ENCODE data around the gene PCDHGB2. TPM values are rescaled to one million over a fixed set of nuclear protein-coding genes. Genes with fewer than 3 reads are reported as not detected.

Gene PCDHGB2
- polyA plus RNA-seq, 1 donor from 2014 or later, result 0.43 TPM

DNA sequence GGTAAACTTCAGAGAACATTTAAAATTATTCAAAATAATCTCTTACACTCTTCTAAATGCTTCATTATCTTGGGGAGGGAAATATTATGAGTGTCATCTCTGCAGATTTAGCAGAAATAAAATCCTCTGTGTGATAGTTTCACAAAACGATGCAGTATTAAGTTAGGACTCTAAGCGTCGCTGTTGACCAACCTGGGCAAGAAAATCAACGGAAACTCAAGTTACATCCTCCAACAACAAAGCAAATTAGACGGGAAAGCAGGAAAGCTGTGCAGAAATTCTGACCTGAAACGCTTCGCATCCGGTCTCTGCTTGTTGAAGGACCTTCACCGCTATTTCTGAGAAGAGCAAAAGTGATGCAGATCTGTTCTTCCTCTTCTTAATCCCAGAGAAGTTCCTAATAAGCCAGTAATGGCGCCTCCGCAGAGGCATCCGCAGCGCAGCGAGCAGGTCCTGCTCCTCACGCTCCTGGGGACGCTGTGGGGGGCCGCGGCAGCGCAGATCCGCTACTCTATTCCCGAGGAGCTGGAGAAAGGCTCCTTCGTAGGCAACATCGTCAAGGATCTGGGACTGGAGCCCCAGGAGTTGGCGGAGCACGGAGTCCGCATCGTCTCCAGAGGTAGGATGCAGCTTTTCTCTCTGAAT, 14.0 kb downstream of the PCDHGB2 start, which contains the start of gene PCDHGA6:
TSS of gene PCDHGA6 (plus strand) at position 219 of the 645 bp plus-strand sequence. CDS start at position 412, 193 bp downstream.
- Histone ChIP-seq H3K36me3 (ENCODE audit: insufficient read depth, low read length) (no peaks in the 10 kb centered on the region), H3K4me3 (ENCODE audit: low read length) (no peak within 1 kb of the TSS), H3K9me3 (ENCODE audit: low read length) (peaks cover 35% of the 10 kb centered on the region), H3K79me2 (replicated peaks; ENCODE audit: insufficient read depth, low read length) (no peaks in the 10 kb centered on the region), H2AFZ (ENCODE audit: low read depth, low read length) (no peak within 1 kb of the TSS), H3K4me2 (ENCODE audit: low read length) (no peak within 1 kb of the TSS), H3K27me3 (ENCODE audit: insufficient read depth, low read depth, low read length) (no peaks in the 10 kb centered on the region), H4K20me1 (ENCODE audit: insufficient read depth) (no peaks in the 10 kb centered on the region), H3K9me2 (ENCODE audit: insufficient read depth, low read length) (no peaks in the 10 kb centered on the region), H3F3A (ENCODE audit: insufficient read depth, low read length, poor library complexity, severe bottlenecking) (no peaks in the 10 kb centered on the region), H3K27ac (ENCODE audit: low read length) (no peak within 1 kb of the TSS), H3K9ac (ENCODE audit: low read length) (no peak within 1 kb of the TSS)
- TF ChIP-seq RAD21 (conservative IDR thresholded peaks at IDR 0.05) (no peak), MXI1 (conservative IDR thresholded peaks at IDR 0.05; ENCODE audit: poor library complexity, severe bottlenecking) (no peak), EP300 (conservative IDR thresholded peaks at IDR 0.05; ENCODE audit: poor library complexity, severe bottlenecking) (no peak), EZH2 (IDR thresholded peaks at IDR 0.05; ENCODE audit: borderline replicate concordance, insufficient read depth, low read length, poor library complexity, severe bottlenecking) (no peak), POLR2AphosphoS5 (IDR thresholded peaks at IDR 0.05) (no peak), SMC3 (conservative IDR thresholded peaks at IDR 0.05; ENCODE audit: poor library complexity) (no peak), TAF1 (IDR thresholded peaks at IDR 0.05; ENCODE audit: low read depth) (no peak)
- TF ChIP-seq, protein P1, sequence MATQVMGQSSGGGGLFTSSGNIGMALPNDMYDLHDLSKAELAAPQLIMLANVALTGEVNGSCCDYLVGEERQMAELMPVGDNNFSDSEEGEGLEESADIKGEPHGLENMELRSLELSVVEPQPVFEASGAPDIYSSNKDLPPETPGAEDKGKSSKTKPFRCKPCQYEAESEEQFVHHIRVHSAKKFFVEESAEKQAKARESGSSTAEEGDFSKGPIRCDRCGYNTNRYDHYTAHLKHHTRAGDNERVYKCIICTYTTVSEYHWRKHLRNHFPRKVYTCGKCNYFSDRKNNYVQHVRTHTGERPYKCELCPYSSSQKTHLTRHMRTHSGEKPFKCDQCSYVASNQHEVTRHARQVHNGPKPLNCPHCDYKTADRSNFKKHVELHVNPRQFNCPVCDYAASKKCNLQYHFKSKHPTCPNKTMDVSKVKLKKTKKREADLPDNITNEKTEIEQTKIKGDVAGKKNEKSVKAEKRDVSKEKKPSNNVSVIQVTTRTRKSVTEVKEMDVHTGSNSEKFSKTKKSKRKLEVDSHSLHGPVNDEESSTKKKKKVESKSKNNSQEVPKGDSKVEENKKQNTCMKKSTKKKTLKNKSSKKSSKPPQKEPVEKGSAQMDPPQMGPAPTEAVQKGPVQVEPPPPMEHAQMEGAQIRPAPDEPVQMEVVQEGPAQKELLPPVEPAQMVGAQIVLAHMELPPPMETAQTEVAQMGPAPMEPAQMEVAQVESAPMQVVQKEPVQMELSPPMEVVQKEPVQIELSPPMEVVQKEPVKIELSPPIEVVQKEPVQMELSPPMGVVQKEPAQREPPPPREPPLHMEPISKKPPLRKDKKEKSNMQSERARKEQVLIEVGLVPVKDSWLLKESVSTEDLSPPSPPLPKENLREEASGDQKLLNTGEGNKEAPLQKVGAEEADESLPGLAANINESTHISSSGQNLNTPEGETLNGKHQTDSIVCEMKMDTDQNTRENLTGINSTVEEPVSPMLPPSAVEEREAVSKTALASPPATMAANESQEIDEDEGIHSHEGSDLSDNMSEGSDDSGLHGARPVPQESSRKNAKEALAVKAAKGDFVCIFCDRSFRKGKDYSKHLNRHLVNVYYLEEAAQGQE (IDR thresholded peaks at IDR 0.05; ENCODE audit: borderline replicate concordance), result no peak
- TF ChIP-seq, protein P2, sequence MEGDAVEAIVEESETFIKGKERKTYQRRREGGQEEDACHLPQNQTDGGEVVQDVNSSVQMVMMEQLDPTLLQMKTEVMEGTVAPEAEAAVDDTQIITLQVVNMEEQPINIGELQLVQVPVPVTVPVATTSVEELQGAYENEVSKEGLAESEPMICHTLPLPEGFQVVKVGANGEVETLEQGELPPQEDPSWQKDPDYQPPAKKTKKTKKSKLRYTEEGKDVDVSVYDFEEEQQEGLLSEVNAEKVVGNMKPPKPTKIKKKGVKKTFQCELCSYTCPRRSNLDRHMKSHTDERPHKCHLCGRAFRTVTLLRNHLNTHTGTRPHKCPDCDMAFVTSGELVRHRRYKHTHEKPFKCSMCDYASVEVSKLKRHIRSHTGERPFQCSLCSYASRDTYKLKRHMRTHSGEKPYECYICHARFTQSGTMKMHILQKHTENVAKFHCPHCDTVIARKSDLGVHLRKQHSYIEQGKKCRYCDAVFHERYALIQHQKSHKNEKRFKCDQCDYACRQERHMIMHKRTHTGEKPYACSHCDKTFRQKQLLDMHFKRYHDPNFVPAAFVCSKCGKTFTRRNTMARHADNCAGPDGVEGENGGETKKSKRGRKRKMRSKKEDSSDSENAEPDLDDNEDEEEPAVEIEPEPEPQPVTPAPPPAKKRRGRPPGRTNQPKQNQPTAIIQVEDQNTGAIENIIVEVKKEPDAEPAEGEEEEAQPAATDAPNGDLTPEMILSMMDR (IDR thresholded peaks at IDR 0.05; ENCODE audit: poor library complexity, severe bottlenecking), result no peak

DNA sequence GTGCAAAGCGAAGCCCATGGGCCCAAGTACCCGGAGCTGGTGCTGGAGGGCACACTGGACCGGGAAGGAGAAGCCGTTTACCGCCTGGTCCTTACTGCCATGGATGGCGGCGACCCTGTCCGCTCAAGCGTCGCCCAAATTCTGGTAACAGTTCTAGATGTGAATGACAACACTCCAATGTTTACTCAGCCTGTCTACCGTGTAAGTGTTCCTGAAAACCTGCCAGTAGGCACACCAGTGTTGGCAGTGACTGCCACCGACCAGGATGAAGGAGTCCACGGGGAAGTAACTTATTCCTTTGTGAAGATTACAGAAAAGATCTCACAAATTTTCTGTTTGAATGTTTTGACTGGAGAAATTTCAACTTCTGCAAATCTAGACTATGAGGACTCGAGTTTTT, 14.8 kb downstream of the PCDHGB2 start:
- Histone ChIP-seq H3K27me3 (ENCODE audit: insufficient read depth, low read depth, low read length) (no peaks in the 10 kb centered on the region), H3K79me2 (replicated peaks; ENCODE audit: insufficient read depth, low read length) (no peaks in the 10 kb centered on the region), H3K27ac (ENCODE audit: low read length) (no peak overlapping the region), H2AFZ (ENCODE audit: low read depth, low read length) (no peak overlapping the region), H3K9me3 (ENCODE audit: low read length) (peaks cover 35% of the 10 kb centered on the region), H3K4me3 (ENCODE audit: low read length) (no peak overlapping the region), H3K36me3 (ENCODE audit: insufficient read depth, low read length) (no peaks in the 10 kb centered on the region), H4K20me1 (ENCODE audit: insufficient read depth) (no peaks in the 10 kb centered on the region), H3K9ac (ENCODE audit: low read length) (no peak overlapping the region), H3F3A (ENCODE audit: insufficient read depth, low read length, poor library complexity, severe bottlenecking) (no peaks in the 10 kb centered on the region), H3K4me2 (ENCODE audit: low read length) (no peak overlapping the region), H3K9me2 (ENCODE audit: insufficient read depth, low read length) (no peaks in the 10 kb centered on the region)
- TF ChIP-seq, protein P1 (IDR thresholded peaks at IDR 0.05; ENCODE audit: borderline replicate concordance), result no peak
- no peak for TF ChIP-seq EZH2 (IDR thresholded peaks at IDR 0.05; ENCODE audit: borderline replicate concordance, insufficient read depth, low read length, poor library complexity, severe bottlenecking)
- no peak for TF ChIP-seq TAF1 (IDR thresholded peaks at IDR 0.05; ENCODE audit: low read depth)
- TF ChIP-seq MXI1 (conservative IDR thresholded peaks at IDR 0.05; ENCODE audit: poor library complexity, severe bottlenecking), result no peak
- TF ChIP-seq, protein P2 (IDR thresholded peaks at IDR 0.05; ENCODE audit: poor library complexity, severe bottlenecking), result no peak
- TF ChIP-seq EP300 (conservative IDR thresholded peaks at IDR 0.05; ENCODE audit: poor library complexity, severe bottlenecking), result no peak
- TF ChIP-seq POLR2AphosphoS5 (IDR thresholded peaks at IDR 0.05), result no peak
- no peak for TF ChIP-seq SMC3 (conservative IDR thresholded peaks at IDR 0.05; ENCODE audit: poor library complexity)
- TF ChIP-seq RAD21 (conservative IDR thresholded peaks at IDR 0.05), result no peak
